NCI-H1436 treated with DMSO at 0.1 percent for 48 hours (cell line): ENCODE measurements around the gene JMJD4.

ENCODE experiments used
- DNase-seq: peaks from one replicate; lab custom pipeline; 2025; lab: John Stamatoyannopoulos, UW

The JMJD4 gene, protein sequence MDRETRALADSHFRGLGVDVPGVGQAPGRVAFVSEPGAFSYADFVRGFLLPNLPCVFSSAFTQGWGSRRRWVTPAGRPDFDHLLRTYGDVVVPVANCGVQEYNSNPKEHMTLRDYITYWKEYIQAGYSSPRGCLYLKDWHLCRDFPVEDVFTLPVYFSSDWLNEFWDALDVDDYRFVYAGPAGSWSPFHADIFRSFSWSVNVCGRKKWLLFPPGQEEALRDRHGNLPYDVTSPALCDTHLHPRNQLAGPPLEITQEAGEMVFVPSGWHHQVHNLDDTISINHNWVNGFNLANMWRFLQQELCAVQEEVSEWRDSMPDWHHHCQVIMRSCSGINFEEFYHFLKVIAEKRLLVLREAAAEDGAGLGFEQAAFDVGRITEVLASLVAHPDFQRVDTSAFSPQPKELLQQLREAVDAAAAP

DNA sequence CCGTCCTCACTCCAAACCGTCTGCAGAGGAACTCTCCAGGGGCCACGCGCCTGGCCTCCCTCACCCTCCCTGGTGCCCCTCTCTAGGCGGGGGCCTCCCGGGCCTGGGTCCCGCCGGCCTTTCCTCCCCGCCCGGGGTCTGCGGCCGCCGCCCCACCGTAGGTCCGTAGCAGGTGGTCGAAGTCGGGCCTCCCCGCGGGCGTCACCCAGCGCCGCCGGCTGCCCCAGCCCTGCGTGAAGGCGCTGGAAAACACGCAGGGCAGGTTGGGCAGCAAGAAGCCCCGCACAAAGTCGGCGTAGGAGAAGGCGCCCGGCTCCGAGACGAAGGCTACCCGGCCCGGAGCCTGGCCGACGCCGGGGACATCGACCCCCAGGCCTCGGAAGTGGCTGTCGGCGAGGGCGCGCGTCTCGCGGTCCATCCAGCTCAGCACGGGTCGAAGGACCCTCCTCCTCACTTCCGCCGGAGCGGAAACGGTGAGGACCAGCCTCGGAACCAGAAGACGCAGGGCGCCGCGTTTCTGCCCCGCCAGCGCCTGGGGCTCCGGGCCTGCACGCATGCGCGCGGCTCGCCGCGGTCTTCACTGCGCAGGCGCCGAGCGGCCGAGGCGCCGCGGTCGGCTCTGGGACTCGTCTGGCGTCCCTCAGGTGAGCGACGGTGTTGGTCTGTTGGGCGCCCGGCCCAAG is at the start of gene JMJD4, which contains the start of gene SNAP47:
TSS of gene JMJD4 (minus strand) at position 447 of the 683 bp plus-strand sequence. CDS start at position 418, 29 bp downstream.
TSS of gene SNAP47 (plus strand) at position 580 of the 683 bp plus-strand sequence. CDS start 12,302 bp downstream, outside the sequence.
- DNase-seq, result peak; percentile 85

- no peak for DNase-seq
Measured at GRCh38 chr1:227782226-227782625, 47.1 kb upstream of the JMJD4 start.

DNA sequence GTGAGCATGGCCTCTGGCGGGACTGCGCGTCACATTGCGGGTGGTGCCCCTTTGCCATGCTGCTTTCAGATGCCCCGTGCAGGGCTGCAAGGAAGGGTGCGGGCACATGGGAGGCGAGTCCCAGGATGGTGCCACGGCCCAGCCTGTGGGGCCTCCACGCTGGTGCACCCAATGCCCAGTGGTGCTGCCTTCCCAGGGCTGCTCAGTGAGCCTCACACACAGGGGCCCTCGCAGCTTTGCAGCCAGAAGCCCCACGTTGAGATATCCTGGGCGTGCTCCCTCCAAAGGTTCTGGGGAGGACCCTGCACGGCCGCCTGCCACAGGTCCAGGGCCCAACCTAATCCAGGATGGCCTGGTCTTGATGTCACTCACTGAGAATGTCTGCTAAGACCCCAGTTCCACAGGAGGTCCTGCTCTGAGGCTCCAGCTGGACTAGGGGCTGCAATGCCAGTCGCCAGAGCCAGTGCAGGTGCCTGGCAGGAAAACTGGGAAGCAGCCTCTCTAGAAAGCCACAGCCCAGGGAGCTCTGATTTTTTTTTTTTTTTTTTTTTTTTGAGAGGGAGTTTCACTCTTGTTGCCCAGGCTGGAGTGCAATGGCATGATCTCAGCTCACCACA is 46.3 kb upstream of the JMJD4 start:
- no peak for DNase-seq

GRCh38 chr1:227780101-227781044 is 45.3 kb upstream of the JMJD4 start:
- DNase-seq, result no peak

- DNase-seq, result no peak
Measured at GRCh38 chr1:227779685-227780084, 44.6 kb upstream of the JMJD4 start.

DNA sequence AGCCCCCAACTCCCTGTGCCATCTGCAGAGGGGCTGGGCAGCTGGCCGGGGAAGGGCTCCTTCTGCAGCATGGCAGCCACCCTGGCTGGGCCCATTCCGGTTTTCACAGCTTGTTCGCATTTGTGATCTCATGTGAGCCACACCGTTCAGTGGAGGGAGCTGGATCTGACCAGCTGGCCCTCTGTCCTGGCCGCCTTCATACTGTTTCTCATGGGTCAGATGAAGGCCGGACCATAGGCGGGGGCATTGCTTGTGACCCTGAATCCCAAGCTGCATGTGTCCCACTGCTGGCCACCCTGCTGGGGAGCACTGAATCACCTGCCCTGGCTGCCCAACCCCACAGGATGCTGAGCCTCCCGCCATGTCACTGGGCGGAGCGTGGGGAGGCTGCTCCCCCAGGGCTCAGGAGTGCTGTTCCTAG is 43.9 kb upstream of the JMJD4 start:
- no peak for DNase-seq

DNA sequence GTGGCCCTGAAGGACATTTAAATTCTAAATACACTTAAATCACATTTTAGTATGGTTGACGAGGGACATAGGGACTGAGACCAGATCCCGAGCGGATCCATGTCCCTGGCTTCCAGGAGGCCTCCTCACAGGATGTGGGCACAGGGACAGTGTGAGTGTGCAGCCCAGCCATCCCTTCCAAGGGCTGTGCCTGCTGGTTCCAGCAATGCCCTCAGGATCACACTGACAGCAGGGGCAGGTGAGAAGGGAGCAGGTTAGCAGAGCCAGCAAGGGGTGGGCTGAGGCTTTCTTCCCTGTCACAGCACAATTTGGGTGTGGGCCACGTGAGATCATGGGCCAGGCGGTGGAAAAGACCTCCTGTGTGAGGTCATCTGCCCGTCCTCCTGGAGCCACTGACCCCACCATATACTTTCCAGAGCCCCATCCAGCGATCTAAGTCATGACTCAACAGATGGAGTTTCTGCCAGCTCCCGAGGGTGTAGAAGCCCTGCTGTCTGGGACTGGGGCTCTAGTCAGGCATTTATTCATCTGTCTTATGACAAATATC is 43.4 kb upstream of the JMJD4 start:
- no peak for DNase-seq

DNA sequence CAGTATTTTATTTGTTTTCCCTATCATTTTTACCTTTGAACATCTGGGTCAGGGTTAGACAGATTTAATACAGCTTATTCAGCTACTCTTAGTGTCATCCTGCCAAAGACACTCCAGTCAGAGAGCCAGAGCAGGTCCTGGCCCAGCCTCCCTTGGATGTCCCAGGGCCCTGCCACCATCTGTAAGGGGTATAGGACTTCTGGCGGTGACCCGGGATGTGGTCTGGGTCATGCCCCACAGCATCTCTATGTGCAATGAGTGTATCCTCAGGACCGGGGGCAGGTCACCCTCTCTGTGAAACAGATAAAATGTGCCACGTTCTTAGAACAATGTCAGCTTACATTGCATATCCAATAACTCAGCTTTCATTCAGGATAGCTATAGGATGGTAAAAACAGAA is 42.5 kb upstream of the JMJD4 start:
- DNase-seq, result no peak

DNA sequence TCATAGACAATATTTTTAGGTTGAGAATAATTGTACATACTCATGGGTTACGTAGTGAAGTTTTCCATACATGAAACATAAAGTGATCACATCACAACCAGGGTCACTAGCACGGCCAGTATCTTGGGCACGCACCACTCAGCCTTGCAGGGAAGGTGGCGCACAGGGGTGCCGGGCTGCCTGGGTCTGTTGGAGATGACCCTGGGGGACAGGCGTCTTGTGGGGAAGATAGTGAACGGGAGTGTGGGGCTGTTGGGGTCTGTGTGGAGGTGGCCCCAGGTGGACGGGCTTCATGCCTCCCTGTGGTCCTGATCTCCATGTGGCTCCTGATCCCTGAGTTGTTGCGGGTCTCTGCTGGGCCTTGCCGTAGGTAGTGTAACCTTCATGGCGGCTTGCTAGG is 42.1 kb upstream of the JMJD4 start:
- DNase-seq, result no peak

- DNase-seq, result no peak
Measured at GRCh38 chr1:227776331-227776771, 41.2 kb upstream of the JMJD4 start.

DNA sequence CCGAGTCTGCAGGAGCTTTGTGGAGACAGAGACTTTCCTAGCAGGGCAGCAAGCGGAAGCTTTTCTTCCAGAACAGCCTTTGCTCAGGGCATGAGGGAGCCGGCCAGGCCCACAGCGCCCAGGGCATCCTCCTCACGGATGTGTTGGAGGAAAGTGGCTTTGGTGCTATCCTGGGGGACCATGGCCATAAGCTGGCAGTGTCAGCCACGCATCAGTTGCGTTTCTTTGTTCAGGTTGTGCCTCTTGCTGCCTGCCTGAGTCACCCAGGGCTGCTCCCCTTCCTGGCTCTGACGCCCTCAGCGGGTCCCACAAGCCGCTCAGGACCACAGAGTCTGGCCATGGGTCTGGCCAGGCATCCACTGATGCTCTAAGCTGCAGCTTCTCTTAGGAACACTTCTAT is 40.7 kb upstream of the JMJD4 start:
- no peak for DNase-seq

DNA sequence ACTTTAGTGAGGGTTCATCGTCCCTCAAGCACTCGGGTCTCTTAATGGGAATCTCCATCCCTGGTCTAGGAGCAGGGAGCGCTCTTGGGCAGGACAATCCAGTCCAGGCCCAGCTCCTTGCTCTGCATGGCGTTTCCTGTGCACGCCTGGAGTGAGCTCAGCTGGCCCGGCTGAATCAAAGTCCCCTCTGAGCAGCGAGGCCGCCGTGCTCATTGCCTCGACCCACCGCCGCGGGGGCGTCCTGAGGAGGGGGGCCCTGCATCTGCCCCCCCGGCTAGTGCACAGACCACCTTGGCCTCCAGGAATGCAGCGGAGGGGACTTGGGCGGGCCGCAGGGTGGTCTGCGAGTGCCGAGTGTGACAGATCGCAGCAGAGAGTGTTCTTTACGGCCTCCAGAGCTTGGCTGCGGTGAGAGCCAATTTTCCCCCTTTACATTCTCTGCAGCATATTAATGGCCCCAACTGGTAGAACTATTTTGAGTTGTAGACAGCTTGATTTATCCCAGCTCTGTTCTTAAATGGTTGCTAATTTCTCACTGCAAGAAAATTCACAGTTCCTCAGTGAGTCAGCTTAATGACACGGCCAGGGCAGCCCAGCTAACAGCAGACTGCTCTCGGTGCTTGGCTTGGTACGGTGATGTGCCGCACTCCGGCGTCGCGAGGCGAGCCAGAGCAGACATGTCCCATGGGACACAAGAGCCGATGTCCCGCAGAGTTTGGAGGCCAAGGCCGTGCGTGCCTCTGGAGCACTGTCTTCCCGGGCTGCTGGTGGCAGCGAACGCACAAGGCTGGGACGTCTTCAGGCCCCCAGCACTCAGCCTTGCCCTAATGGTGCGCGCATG is 39.9 kb upstream of the JMJD4 start:
- DNase-seq, result no peak

DNA sequence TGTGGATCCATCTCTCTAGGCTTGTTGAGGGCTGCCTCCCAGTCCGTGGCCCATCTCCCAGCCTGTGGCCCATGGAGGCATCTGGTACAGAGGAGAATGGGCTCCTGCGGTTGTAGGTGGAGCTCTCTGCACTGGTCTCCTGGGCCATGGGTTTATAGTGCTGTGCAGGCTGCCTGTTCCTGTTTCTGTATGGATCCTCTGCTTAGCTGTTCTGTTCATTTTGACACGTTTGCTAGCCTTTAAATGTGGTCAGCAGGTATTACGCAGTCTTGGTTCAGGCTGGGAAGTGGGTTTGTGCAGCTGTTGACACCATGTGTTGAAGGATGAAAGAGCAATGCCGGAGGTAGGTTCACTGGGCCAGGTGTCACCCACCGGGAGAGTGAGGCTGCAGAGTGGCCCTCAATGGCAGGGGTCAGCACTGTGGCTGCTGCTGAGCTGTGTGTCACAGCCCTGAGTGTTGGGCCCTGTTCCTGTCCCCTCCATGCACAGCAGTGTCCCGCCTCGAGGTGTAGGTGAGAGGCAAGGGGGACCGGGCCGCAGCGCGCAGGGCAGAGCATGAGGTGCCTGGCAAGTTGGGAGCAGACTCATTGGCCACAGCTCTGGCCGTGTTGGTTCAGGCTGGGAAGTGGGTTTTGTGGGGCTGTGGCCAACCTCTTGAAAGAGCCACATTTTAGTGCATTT is 39.1 kb upstream of the JMJD4 start:
- no peak for DNase-seq

DNA sequence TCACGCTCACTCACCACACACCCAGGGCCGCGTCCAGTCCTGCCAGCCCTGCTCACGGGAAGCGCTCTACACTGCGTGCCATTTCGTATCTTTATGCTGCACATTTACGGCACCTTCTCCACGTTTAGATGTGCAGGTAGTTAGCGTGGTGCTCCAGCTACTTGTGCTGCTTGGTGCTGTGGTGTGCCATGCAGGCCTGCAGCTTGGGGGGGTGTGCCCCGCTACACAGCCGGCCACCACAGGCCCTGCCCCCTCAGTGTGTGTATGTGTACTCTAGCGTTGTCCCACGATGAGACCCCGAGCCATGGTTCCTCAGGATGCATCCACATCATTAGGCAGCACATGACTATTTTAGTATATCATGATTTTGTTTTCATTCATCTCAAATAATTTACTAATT is 38.5 kb upstream of the JMJD4 start:
- DNase-seq, result no peak

DNA sequence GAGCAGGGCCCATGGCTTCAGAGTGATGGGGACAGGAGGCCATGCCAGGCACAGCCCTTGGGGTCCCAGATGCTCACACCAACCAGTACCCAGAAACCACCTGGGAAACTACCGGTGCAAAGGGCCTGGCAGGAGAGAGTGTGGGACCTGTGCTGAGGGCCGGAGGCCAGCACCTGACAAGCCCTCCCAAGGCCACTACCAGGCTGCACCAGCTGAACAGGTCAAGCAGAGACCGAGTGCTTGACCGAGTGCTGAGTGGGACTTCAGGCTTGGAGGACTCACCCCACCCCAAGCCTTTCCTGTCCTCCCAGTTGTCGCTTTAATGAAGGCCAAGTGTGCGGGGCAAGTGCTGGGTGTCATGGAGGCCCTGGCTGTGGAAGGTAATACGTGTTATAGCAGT is 36.7 kb upstream of the JMJD4 start:
- no peak for DNase-seq

DNA sequence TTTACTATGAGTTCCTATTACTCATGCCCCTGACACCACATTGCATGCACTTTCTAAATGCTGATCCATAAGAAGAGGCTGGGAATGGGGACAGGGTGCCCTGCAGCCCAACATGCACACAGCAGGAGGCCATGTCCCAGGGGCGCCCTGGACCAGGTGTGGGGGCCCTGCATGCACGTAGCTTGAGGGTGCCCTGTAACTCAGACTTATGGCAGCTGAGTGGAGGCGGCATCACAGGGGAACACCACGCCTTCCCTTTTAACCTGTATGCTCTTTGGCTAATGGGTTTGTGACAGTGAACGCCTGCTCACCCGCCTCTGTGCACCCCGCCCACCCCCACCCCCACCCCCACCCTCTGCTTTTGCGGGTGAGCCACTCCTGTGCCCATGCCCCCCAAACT is 36.2 kb upstream of the JMJD4 start:
- no peak for DNase-seq

- no peak for DNase-seq
Measured at GRCh38 chr1:227770812-227771211, 35.7 kb upstream of the JMJD4 start.

- DNase-seq, result no peak
Measured at GRCh38 chr1:227769936-227770494, 34.9 kb upstream of the JMJD4 start.
